Colonic mucosa (tissue), 4 donors: ENCODE results near the gene KRT7. TPM values are rescaled to one million over a fixed set of nuclear protein-coding genes. Genes with fewer than 3 reads are reported as not detected.

Experiments used
- DNase-seq: peaks from one replicate; pipeline ENCODE4 v3.0.0-alpha.2; 2020
- H3K27ac ChIP-seq: fragments of 200-600 bp; one replicate; pipeline ENCODE4 v1.8.0; 2021
- H3K27me3 ChIP-seq: fragments of 200-600 bp; one replicate; pipeline ENCODE4 v1.8.0; 2021
- H3K36me3 ChIP-seq: fragments of 200-600 bp; one replicate; pipeline ENCODE4 v1.8.0; 2021
- H3K4me1 ChIP-seq: fragments of 200-600 bp; one replicate; pipeline ENCODE4 v1.8.0; 2021; ENCODE audit warnings: mild to moderate bottlenecking
- H3K4me3 ChIP-seq: fragments of 200-600 bp; one replicate; pipeline ENCODE4 v1.8.0; 2021
- H3K9ac ChIP-seq, 2 donors: one replicate each; pipeline ENCODE4 v1.7.0; 2013; ENCODE audit warnings: control low read depth in 2 of 2, low read depth in 2 of 2, low read length in 2 of 2
- H3K9me3 ChIP-seq: fragments of 200-600 bp; one replicate; pipeline ENCODE4 v1.8.0; 2021
- CTCF ChIP-seq: fragments of 200-600 bp; IDR thresholded peaks from one replicate; pipeline ENCODE4 v1.8.0; 2022; ENCODE audit warnings: antibody characterized with exemption, mild to moderate bottlenecking
- intact Hi-C: fragments of 100-400 bp; cut with DNase I; formaldehyde crosslinking; loops from one replicate; pipeline ENCODE4 v1.14.1; 2022
- total RNA-seq, 2 donors: library from RNA; stranded (reverse); fragmentation: NEBNext Ultra II Directional in 1 of 2; extraction: Animal tissue kit (Norgen Biotek cat#: 25700) in 1 of 2; gene quantifications; one replicate each; pipeline ENCODE4 v1.2.1, GENCODE V29; 2021
- donor health status: healthy.
- donor health status: DM: no; HTN: no; CAD: no.
- donor health status: DM: no; HTN: no; CAD: no.

Gene KRT7
- total RNA-seq, 2 donors from 2014 or later, result 2.1 to 4.0 TPM

- Histone ChIP-seq H3K9me3 (no peaks in the 10 kb centered on the region), H3K27ac (no peak overlapping the region), H3K9ac (no peak overlapping the region), H3K36me3 (no peaks in the 10 kb centered on the region), H3K27me3 (no peaks in the 10 kb centered on the region), H3K4me1 (peaks cover 14% of the 10 kb centered on the region), H3K4me3 (no peak overlapping the region)
- no peak for DNase-seq
- TF ChIP-seq CTCF, result no peak
- intact Hi-C loops, result no loop called here
Measured at GRCh38 chr12:52243259-52243855, 10.3 kb downstream of the KRT7 start.

DNA sequence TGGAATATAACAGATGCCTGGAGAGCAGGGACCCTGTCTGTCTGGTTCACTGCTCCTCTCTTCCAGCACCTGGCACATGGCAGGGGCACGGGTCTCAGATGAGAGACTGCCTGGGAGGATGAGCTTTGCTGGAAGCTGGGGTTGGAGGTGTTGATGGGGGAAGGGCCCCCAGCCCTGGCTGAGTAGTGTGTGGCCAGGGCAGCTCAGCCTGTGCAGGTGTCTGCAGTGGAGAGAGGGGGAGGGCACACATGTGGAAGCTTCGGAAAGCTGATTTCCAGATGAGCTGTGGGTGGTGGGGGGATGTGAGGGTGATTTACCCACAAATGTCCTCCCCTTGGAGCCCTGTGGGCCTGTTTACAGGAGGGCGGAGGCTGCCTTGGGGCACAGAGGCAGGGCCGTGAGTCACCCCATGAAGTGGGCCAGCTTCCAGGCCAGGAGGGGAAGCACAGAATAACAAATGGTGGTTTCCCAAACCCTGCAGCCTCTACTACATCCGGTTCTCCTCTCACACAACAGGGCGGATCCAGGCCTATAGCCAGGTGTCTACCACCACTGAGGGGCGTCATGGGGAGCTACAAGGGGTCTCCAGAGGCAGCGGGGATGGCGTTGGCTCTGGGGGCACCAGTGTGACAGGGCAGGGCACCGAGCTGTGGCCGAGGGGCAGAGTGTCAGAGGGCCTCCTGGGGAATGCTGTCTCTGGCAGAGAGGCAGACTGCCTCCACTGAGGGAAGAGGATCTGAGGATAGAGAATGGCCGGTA lies 11.0 kb downstream of the KRT7 start:
- H3K36me3 ChIP-seq, result no peaks in the 10 kb centered on the region
- no peak overlapping the region for H3K9ac ChIP-seq
- H3K27me3 ChIP-seq, result no peaks in the 10 kb centered on the region
- no peaks in the 10 kb centered on the region for H3K9me3 ChIP-seq
- intact Hi-C loops, result no loop called here
- H3K4me1 ChIP-seq, result peaks cover 14% of the 10 kb centered on the region
- H3K27ac ChIP-seq, result peak overlapping the region; percentile 47
- no peak for TF ChIP-seq CTCF
- no peak overlapping the region for H3K4me3 ChIP-seq
- peak; percentile 70 for DNase-seq

DNA sequence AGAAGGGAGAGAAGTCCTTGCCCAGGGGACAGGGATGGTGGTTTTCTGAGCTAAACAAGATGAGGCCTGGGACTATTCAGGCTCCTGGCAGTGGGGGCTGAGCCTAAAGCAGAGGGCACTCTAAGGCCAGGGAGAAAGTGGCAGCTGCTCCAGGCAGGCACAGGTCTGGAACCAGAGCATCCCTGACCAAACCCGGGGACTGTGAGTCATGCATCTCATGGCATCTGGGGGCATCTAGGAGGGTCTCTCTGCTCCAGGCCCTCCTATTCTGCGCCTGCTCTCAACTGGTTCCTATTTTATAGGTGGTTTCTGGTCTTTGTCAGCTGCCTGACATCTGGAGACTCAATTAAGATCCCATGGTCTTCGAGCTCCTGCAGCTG lies 11.6 kb downstream of the KRT7 start:
- intact Hi-C loops, result no loop called here
- Histone ChIP-seq H3K9me3 (no peaks in the 10 kb centered on the region), H3K27ac (peak overlapping the region; percentile 47), H3K9ac (no peak overlapping the region), H3K27me3 (no peaks in the 10 kb centered on the region), H3K4me1 (peaks cover 14% of the 10 kb centered on the region), H3K4me3 (no peak overlapping the region), H3K36me3 (no peaks in the 10 kb centered on the region)
- no peak for TF ChIP-seq CTCF
- no peak for DNase-seq

- H3K4me3 ChIP-seq, result no peak overlapping the region
- TF ChIP-seq CTCF, result no peak
Measured at GRCh38 chr12:52245259-52245961, 12.4 kb downstream of the KRT7 start.

GRCh38 chr12:52245962-52246569 lies 13.0 kb downstream of the KRT7 start:
- no peaks in the 10 kb centered on the region for H3K27me3 ChIP-seq
- intact Hi-C loops, result no loop called here
- TF ChIP-seq CTCF, result no peak
- peaks cover 14% of the 10 kb centered on the region for H3K4me1 ChIP-seq
- DNase-seq, result no peak
- H3K36me3 ChIP-seq, result no peaks in the 10 kb centered on the region
- H3K4me3 ChIP-seq, result no peak overlapping the region
- H3K27ac ChIP-seq, result no peak overlapping the region
- no peaks in the 10 kb centered on the region for H3K9me3 ChIP-seq
- no peak overlapping the region for H3K9ac ChIP-seq

More at GRCh38 chr12:52245259-52245961, 12.4 kb downstream of the KRT7 start:
- DNase-seq, result no peak
- Histone ChIP-seq H3K27me3 (no peaks in the 10 kb centered on the region), H3K27ac (no peak overlapping the region), H3K4me1 (peaks cover 14% of the 10 kb centered on the region), H3K9me3 (no peaks in the 10 kb centered on the region), H3K36me3 (no peaks in the 10 kb centered on the region), H3K9ac (no peak overlapping the region)
- intact Hi-C loops, result no loop called here
